HG02759 (cell line): ENCODE results near the gene AKAP6.
"Not testable (repeated sequence)": the region's sequence is repeated elsewhere in the genome, so short reads cannot be mapped to it uniquely, and the experiment has no call there.

Source experiments
- ATAC-seq: cut with Tn5 transposase; IDR thresholded peaks from one replicate; pipeline ENCODE4 v1.9.1; 2021; ENCODE audit warnings: mild to moderate bottlenecking, moderate library complexity; ENCODE audit not compliant: unreplicated experiment

Gene AKAP6

GRCh38 chr14:32793033-32793432, 463.9 kb downstream of the AKAP6 start:
- ATAC-seq: not testable (repeated sequence)

GRCh38 chr14:32800320-32800719, 471.2 kb downstream of the AKAP6 start:
- no peak for ATAC-seq

- no peak for ATAC-seq
Observed at GRCh38 chr14:32802295-32802694, 473.2 kb downstream of the AKAP6 start.

GRCh38 chr14:32805979-32806378, 476.9 kb downstream of the AKAP6 start:
- ATAC-seq: no peak

- ATAC-seq: no peak
Observed at GRCh38 chr14:32808644-32809043, 479.5 kb downstream of the AKAP6 start.

GRCh38 chr14:32809255-32809654, 480.2 kb downstream of the AKAP6 start:
- no peak for ATAC-seq

- ATAC-seq: no peak
Observed at GRCh38 chr14:32813401-32813800, 484.3 kb downstream of the AKAP6 start.

GRCh38 chr14:32814721-32815120, 485.6 kb downstream of the AKAP6 start:
- no peak for ATAC-seq

GRCh38 chr14:32816588-32816987, 487.5 kb downstream of the AKAP6 start:
- ATAC-seq: no peak

- ATAC-seq: no peak
Observed at GRCh38 chr14:32817780-32818179, 488.7 kb downstream of the AKAP6 start.

GRCh38 chr14:32818581-32818980, 489.5 kb downstream of the AKAP6 start:
- ATAC-seq: no peak

GRCh38 chr14:32820181-32820580, 491.1 kb downstream of the AKAP6 start:
- ATAC-seq: no peak

- no peak for ATAC-seq
Observed at GRCh38 chr14:32820682-32821081, 491.6 kb downstream of the AKAP6 start.

- ATAC-seq: no peak
Observed at GRCh38 chr14:32821964-32822653, 493.0 kb downstream of the AKAP6 start.

GRCh38 chr14:32823706-32824105, 494.6 kb downstream of the AKAP6 start:
- no peak for ATAC-seq

- no peak for ATAC-seq
Observed at GRCh38 chr14:32824195-32824594, 495.1 kb downstream of the AKAP6 start.

GRCh38 chr14:32825058-32825457, 496.0 kb downstream of the AKAP6 start:
- no peak for ATAC-seq

- ATAC-seq: no peak
Observed at GRCh38 chr14:32826404-32827082, 497.4 kb downstream of the AKAP6 start.

GRCh38 chr14:32827514-32827913, 498.4 kb downstream of the AKAP6 start:
- ATAC-seq: no peak

GRCh38 chr14:32835924-32836323, 506.8 kb downstream of the AKAP6 start:
- ATAC-seq: no peak

GRCh38 chr14:32841698-32842097, 512.6 kb downstream of the AKAP6 start:
- ATAC-seq: no peak

- no peak for ATAC-seq
Observed at GRCh38 chr14:32846821-32847365, 517.8 kb downstream of the AKAP6 start.
